Measurements from ENCODE around the gene ZNF879.

The ZNF879 gene

GRCh38 chr5:179055841-179056240, 32.2 kb downstream of the ZNF879 start:
- 90% methylated on average over 9 of the region's 9 CpGs for WGBS (ENCODE audit: insufficient coverage)
- Histone ChIP-seq H3K4me1 (ENCODE audit: control extremely low read depth in 1 of 4, control insufficient read depth in 4 of 4, insufficient read depth in 4 of 4, low read length in 3 of 4) (peaks cover 0 to 5% (median 2%) of the 10 kb centered on the region in 4 experiments), H3K9me3 (ENCODE audit: control extremely low read depth in 1 of 5, control insufficient read depth in 4 of 5, insufficient read depth in 2 of 5, low read depth in 1 of 5, low read length in 4 of 5) (peaks cover 2 to 44% (median 27%) of the 10 kb centered on the region in 5 experiments), H3K27ac (ENCODE audit: insufficient read depth in 1 of 2, low read depth in 1 of 2, low read length in 2 of 2, poor library complexity in 1 of 2, severe bottlenecking in 2 of 2) (no peak overlapping the region), H3K36me3 (ENCODE audit: control insufficient read depth in 4 of 4, insufficient read depth in 4 of 4, low read length in 3 of 4) (no peaks in the 10 kb centered on the region), H3K27me3 (replicated peaks in 2 of 5; ENCODE audit: control insufficient read depth in 4 of 5, insufficient read depth in 5 of 5, low read length in 4 of 5) (no peaks in the 10 kb centered on the region), H3K4me3 (ENCODE audit: control insufficient read depth in 1 of 7, extremely low read depth in 1 of 7, insufficient read depth in 4 of 7, low read depth in 2 of 7, low read length in 6 of 7) (no peak overlapping the region)
- no peak for DNase-seq
- CTCF ChIA-PET = no interaction called here
- POLR2A ChIA-PET = no interaction called here

- Histone ChIP-seq H3K4me3 (ENCODE audit: control insufficient read depth in 1 of 7, extremely low read depth in 1 of 7, insufficient read depth in 4 of 7, low read depth in 2 of 7, low read length in 6 of 7) (peak within 1 kb of the TSS; percentile 56 to 85 (median 69)), H3K9me3 (ENCODE audit: control extremely low read depth in 1 of 5, control insufficient read depth in 4 of 5, insufficient read depth in 2 of 5, low read depth in 1 of 5, low read length in 4 of 5) (peaks cover 6 to 60% (median 38%) of the 10 kb centered on the region in 5 experiments), H3K27me3 (replicated peaks in 2 of 5; ENCODE audit: control insufficient read depth in 4 of 5, insufficient read depth in 5 of 5, low read length in 4 of 5) (no peaks in the 10 kb centered on the region), H3K27ac (ENCODE audit: insufficient read depth in 1 of 2, low read depth in 1 of 2, low read length in 2 of 2, poor library complexity in 1 of 2, severe bottlenecking in 2 of 2) (peak within 1 kb of the TSS; percentile 42 to 79), H3K4me1 (ENCODE audit: control extremely low read depth in 1 of 4, control insufficient read depth in 4 of 4, insufficient read depth in 4 of 4, low read length in 3 of 4) (peaks cover 0 to 9% (median 4%) of the 10 kb centered on the region in 4 experiments), H3K36me3 (ENCODE audit: control insufficient read depth in 4 of 4, insufficient read depth in 4 of 4, low read length in 3 of 4) (peaks cover 6 to 32% (median 19%) of the 10 kb centered on the region in 4 experiments)
- WGBS (ENCODE audit: insufficient coverage) = 5% methylated on average over 81 of the region's 81 CpGs
- peak; percentile 86 to 95 (median 91) for DNase-seq
- POLR2A ChIA-PET = interaction anchor here (1.0 kb wide), 3 partner anchors 36 to 201 kb away, joined by 3 to 4 read pairs (median 3); partner anchors contain the start of genes ZNF354B and ZNF879
- CTCF ChIA-PET = interaction anchor here (0.9 to 1.0 kb wide), 2 partner anchors 201 to 329 kb away, joined by 3 read pairs; partner anchors contain the start of gene ZNF354B
Observed at GRCh38 chr5:179060116-179061008, 36.8 kb downstream of the ZNF879 start, which contains the start of gene ZNF354C. Gene ZNF354C (plus strand): TSS chr5:179060373. CDS start chr5:179062069, 1,696 bp downstream.

GRCh38 chr5:179061025-179061424, 37.4 kb downstream of the ZNF879 start:
- POLR2A ChIA-PET = no interaction called here
- H3K9me3 ChIP-seq (ENCODE audit: control extremely low read depth in 1 of 5, control insufficient read depth in 4 of 5, insufficient read depth in 2 of 5, low read depth in 1 of 5, low read length in 4 of 5) = peaks cover 8 to 64% (median 36%) of the 10 kb centered on the region in 5 experiments
- peak overlapping the region in 6 of 7 experiments; percentile 63 to 85 (median 76) for H3K4me3 ChIP-seq (ENCODE audit: control insufficient read depth in 1 of 7, extremely low read depth in 1 of 7, insufficient read depth in 4 of 7, low read depth in 2 of 7, low read length in 6 of 7)
- CTCF ChIA-PET = interaction anchor here (1.0 kb wide), 2 partner anchors 9 to 201 kb away, joined by 3 read pairs; partner anchors contain the start of gene ZNF354B
- no peaks in the 10 kb centered on the region for H3K27me3 ChIP-seq (replicated peaks in 2 of 5; ENCODE audit: control insufficient read depth in 4 of 5, insufficient read depth in 5 of 5, low read length in 4 of 5)
- 94% methylated on average over 11 of the region's 19 CpGs for WGBS (ENCODE audit: insufficient coverage)
- DNase-seq = no peak
- H3K27ac ChIP-seq (ENCODE audit: insufficient read depth in 1 of 2, low read depth in 1 of 2, low read length in 2 of 2, poor library complexity in 1 of 2, severe bottlenecking in 2 of 2) = peak overlapping the region in 1 of 2 experiments; percentile 42
- peaks cover 9 to 39% (median 24%) of the 10 kb centered on the region in 4 experiments for H3K36me3 ChIP-seq (ENCODE audit: control insufficient read depth in 4 of 4, insufficient read depth in 4 of 4, low read length in 3 of 4)
- H3K4me1 ChIP-seq (ENCODE audit: control extremely low read depth in 1 of 4, control insufficient read depth in 4 of 4, insufficient read depth in 4 of 4, low read length in 3 of 4) = peaks cover 0 to 9% (median 4%) of the 10 kb centered on the region in 4 experiments

GRCh38 chr5:179065703-179066102, 42.1 kb downstream of the ZNF879 start:
- ChIA-PET CTCF (no interaction called here), POLR2A (no interaction called here)
- peaks cover 0 to 5% (median 3%) of the 10 kb centered on the region in 4 experiments for H3K4me1 ChIP-seq (ENCODE audit: control extremely low read depth in 1 of 4, control insufficient read depth in 4 of 4, insufficient read depth in 4 of 4, low read length in 3 of 4)

GRCh38 chr5:179079165-179079987, 55.8 kb downstream of the ZNF879 start:
- POLR2A ChIA-PET = no interaction called here
- DNase-seq = no peak
- Histone ChIP-seq H3K4me1 (ENCODE audit: control extremely low read depth in 1 of 4, control insufficient read depth in 4 of 4, insufficient read depth in 4 of 4, low read length in 3 of 4) (no peaks in the 10 kb centered on the region), H3K4me3 (ENCODE audit: control insufficient read depth in 1 of 7, extremely low read depth in 1 of 7, insufficient read depth in 4 of 7, low read depth in 2 of 7, low read length in 6 of 7) (peak overlapping the region in 1 of 7 experiments; percentile 9), H3K36me3 (ENCODE audit: control insufficient read depth in 4 of 4, insufficient read depth in 4 of 4, low read length in 3 of 4) (peaks cover 24 to 62% (median 35%) of the 10 kb centered on the region in 4 experiments), H3K27me3 (replicated peaks in 2 of 5; ENCODE audit: control insufficient read depth in 4 of 5, insufficient read depth in 5 of 5, low read length in 4 of 5) (no peaks in the 10 kb centered on the region), H3K9me3 (ENCODE audit: control extremely low read depth in 1 of 5, control insufficient read depth in 4 of 5, insufficient read depth in 2 of 5, low read depth in 1 of 5, low read length in 4 of 5) (peaks cover 42 to 88% (median 74%) of the 10 kb centered on the region in 5 experiments), H3K27ac (ENCODE audit: insufficient read depth in 1 of 2, low read depth in 1 of 2, low read length in 2 of 2, poor library complexity in 1 of 2, severe bottlenecking in 2 of 2) (no peak overlapping the region)
- CTCF ChIA-PET = no interaction called here
- 100% methylated on average over 6 of the region's 11 CpGs for WGBS (ENCODE audit: insufficient coverage)

More at GRCh38 chr5:179065703-179066102, 42.1 kb downstream of the ZNF879 start:
- H3K27ac ChIP-seq (ENCODE audit: insufficient read depth in 1 of 2, low read depth in 1 of 2, low read length in 2 of 2, poor library complexity in 1 of 2, severe bottlenecking in 2 of 2) = no peak overlapping the region
- no peaks in the 10 kb centered on the region for H3K27me3 ChIP-seq (replicated peaks in 2 of 5; ENCODE audit: control insufficient read depth in 4 of 5, insufficient read depth in 5 of 5, low read length in 4 of 5)
- 90% methylated on average over 2 of the region's 6 CpGs for WGBS (ENCODE audit: insufficient coverage)
- peaks cover 17 to 77% (median 34%) of the 10 kb centered on the region in 4 experiments for H3K36me3 ChIP-seq (ENCODE audit: control insufficient read depth in 4 of 4, insufficient read depth in 4 of 4, low read length in 3 of 4)
- H3K9me3 ChIP-seq (ENCODE audit: control extremely low read depth in 1 of 5, control insufficient read depth in 4 of 5, insufficient read depth in 2 of 5, low read depth in 1 of 5, low read length in 4 of 5) = peaks cover 11 to 82% (median 67%) of the 10 kb centered on the region in 5 experiments
- no peak overlapping the region for H3K4me3 ChIP-seq (ENCODE audit: control insufficient read depth in 1 of 7, extremely low read depth in 1 of 7, insufficient read depth in 4 of 7, low read depth in 2 of 7, low read length in 6 of 7)
- DNase-seq = no peak

- Histone ChIP-seq H3K27me3 (replicated peaks in 2 of 5; ENCODE audit: control insufficient read depth in 4 of 5, insufficient read depth in 5 of 5, low read length in 4 of 5) (no peaks in the 10 kb centered on the region), H3K4me3 (ENCODE audit: control insufficient read depth in 1 of 7, extremely low read depth in 1 of 7, insufficient read depth in 4 of 7, low read depth in 2 of 7, low read length in 6 of 7) (no peak overlapping the region), H3K27ac (ENCODE audit: insufficient read depth in 1 of 2, low read depth in 1 of 2, low read length in 2 of 2, poor library complexity in 1 of 2, severe bottlenecking in 2 of 2) (no peak overlapping the region), H3K36me3 (ENCODE audit: control insufficient read depth in 4 of 4, insufficient read depth in 4 of 4, low read length in 3 of 4) (peaks cover 22 to 56% (median 34%) of the 10 kb centered on the region in 4 experiments), H3K9me3 (ENCODE audit: control extremely low read depth in 1 of 5, control insufficient read depth in 4 of 5, insufficient read depth in 2 of 5, low read depth in 1 of 5, low read length in 4 of 5) (peaks cover 45 to 92% (median 73%) of the 10 kb centered on the region in 5 experiments), H3K4me1 (ENCODE audit: control extremely low read depth in 1 of 4, control insufficient read depth in 4 of 4, insufficient read depth in 4 of 4, low read length in 3 of 4) (no peaks in the 10 kb centered on the region)
- 100% methylated on average over 3 of the region's 4 CpGs for WGBS (ENCODE audit: insufficient coverage)
- ChIA-PET CTCF (interaction anchor here (1.0 kb wide), 1 partner anchor 18 kb away, joined by 3 read pairs; no protein-coding TSS in a partner anchor), POLR2A (no interaction called here)
- DNase-seq = no peak
Observed at GRCh38 chr5:179080724-179081123, 57.1 kb downstream of the ZNF879 start.

Data from common myeloid progenitor, CD34-positive (primary cell).